NOMO-1 treated with DMSO at 0.1 percent for 48 hours (cell line): ENCODE results near the gene PPM1G.
"Not testable (repeated sequence)": the region's sequence is repeated elsewhere in the genome, so short reads cannot be mapped to it uniquely, and the experiment has no call there.

Experiments
- DNase-seq: peaks from one replicate; lab custom pipeline; 2025; ENCODE audit not compliant: unreplicated experiment; lab: John Stamatoyannopoulos, UW

The PPM1G gene

DNA sequence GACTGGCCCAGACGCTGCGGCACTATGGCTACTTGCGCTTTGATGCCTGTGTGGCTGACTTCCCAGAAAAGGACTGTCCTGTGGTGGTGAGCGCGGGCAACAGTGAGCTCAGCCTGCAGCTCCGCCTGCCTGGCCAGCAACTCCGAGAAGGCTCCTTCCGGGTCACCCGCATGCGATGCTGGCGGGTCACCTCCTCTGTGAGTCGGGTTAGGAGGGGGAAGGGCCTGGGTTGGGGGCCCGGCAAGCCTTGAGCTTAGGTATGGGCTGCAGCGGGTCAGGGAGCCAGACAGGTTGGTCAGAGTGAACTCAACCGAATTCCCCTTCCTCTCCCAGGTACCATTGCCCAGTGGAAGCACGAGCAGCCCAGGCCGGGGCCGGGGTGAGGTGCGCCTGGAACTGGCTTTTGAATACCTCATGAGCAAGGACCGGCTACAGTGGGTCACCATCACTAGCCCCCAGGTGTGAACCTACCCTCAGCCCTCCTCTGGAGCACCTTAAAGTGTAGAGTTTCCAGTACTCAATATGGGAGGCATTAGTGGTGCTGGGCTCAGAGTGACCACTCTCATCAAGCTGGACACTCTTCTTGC lies 33.8 kb downstream of the PPM1G start:
- DNase-seq, result no peak

DNA sequence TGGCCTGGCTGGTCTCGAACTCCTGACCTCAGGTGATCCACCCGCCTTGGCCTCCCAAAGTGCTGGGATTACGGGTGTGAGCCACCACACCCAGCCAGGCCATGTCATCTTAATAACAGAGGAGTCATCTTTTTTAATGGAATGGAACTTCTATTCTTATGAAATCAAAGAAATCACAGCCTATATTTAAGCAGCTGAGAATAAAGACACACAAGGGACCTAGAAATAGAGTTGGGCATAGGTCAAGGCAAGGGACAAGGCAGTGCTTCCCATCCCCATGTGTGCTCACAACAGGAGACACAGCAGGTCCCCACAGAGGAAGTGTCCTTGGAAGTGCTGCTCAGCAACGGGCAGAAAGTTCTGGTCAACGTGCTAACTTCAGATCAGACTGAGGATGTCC lies 35.8 kb downstream of the PPM1G start:
- no peak for DNase-seq

DNA sequence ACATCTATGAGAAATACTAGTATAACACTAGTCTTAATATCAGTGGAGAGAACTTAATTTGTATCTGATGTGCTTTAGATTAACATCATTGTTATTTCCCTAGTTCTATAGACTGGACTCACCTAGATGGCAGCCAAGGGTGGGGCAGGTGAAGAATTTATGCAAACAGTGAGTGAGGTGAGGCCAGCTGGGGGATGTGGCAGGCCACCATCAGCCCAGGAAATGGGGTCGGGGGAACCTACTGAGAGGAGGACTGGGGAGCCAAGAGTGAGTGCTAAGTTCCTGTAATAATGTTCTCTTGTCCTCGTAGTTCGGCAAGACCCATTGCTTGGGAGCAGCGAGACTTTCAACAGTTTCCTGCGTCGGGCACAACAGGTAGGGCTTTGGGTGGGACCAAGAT lies 36.5 kb downstream of the PPM1G start:
- no peak for DNase-seq

DNA sequence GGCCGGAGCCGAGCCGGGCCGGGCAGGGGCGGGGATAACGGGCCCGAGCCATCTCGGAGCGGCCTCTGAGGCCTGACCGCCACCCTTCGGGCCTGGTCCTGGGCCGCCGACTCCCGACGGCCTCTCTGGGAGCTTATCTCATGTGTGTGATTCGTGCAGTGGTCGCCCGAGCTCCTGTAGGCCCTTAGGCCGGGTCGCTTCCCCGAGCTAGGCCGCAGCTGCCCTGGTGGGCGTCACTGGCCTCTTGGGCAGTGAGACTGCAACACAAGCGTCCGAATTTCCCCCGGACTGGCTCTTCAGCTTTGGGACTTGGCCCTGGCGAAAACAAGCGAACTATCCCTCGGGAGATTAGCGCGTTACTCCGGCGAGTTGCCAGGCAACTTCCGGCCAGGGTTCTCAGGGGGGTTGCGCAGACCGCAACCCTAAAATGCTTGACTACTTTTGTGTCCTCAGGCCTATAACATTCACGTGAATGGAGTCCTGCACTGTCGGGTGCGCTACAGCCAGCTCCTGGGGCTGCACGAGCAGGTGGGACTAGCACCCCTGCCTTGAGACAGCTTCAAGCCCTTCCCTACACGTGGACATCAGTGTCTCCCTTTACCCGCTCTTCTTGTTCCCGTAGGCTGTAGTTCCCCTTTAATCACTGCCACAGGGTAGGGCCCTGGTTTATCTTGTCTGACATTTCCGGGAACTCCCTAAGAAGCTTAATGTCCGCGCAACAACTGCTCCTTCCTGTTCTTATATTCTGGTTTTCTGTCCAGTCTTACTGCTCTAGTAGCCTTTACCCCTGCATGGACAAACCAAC lies 38.4 kb downstream of the PPM1G start:
- peak; percentile 94 for DNase-seq

DNA sequence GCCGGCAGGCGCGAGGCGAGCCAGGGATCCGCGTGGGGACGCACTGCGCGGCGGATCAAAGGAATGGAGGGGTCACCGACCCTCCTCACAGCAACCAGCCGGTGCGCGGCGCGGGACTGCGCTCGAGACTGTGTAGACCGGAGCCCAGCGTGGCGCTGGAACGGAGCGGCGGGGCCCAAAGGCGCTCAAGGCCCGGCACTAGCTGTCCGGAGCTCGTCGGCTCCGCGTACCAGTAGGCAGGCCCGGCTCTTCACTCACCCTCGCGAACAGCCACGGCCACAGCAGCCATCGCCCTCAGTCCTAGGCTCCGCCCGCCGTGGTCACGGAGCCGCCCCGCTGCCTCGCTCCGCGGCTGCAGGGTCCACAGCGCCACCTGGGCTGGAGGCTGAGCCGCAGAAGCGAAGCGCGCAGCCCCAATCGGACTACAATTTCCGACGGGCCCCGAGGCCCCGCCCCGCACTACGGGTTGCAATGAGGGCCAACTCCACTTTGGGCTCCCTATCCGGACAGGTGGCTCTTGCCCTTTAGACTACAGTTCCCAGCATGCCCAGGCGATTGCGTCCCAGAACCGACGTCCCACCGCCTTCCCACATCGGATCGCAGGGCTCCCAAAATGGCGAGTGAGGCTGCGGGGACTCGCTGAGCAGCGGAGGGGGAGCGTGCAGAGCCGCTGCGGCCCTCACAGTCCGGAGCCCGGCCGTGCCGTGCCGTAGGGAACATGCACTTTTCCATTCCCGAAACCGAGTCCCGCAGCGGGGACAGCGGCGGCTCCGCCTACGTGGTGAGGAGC lies 39.2 kb downstream of the PPM1G start, which contains the start of the genes EIF2B4 and SNX17:
TSS of gene EIF2B4 (minus strand) at position 313 of the 790 bp plus-strand sequence. CDS start at position 289, 24 bp downstream.
TSS of gene SNX17 (plus strand) at position 591 of the 790 bp plus-strand sequence. CDS start at position 719, 128 bp downstream.
- peak; percentile 98 for DNase-seq

DNA sequence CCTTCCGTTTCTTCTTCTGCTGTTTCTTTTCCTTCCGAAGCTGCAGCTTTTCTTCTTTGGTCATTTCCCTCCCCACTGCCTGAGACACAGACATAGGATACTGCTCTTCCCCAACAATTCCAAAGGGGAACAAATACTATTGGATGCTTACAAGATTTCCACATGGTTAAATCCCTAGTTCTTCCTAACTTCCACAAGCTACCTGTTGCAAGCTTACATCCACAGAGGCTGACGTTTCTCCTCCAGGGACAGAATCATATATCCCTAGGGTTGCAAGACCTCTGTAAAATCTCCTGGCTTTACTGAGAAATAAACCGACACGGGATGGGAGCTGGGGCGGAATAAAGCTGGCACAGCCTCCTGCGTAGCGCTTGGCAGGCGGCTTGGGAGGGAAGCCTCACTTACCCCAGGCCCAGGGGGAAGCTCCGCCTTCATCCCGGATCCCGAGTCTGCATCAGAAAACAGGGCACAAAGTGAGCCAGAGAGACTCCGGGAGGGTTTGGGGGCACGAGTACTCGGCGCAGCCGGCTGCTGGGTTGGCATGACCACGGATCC lies 39.8 kb downstream of the PPM1G start:
- no peak for DNase-seq

DNA sequence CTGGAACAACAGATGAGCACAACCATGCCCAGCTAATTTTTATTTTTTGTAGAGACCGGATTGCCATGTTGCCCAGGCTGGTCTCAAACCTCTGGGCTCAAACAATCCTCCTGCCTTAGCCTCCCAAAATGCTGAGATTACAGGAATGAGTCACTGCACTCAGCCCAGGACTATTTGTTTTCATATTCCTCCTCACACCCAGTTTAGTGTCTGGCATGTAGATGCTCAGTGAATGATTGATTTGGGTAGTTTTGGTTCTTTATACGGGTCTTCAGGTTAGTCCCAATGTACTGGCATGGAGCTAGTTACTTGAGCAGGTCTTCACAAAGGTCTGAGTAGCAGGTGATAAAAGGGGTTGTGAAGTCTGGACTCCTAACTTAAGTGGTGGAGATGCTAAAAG lies 45.5 kb downstream of the PPM1G start:
- no peak for DNase-seq

DNA sequence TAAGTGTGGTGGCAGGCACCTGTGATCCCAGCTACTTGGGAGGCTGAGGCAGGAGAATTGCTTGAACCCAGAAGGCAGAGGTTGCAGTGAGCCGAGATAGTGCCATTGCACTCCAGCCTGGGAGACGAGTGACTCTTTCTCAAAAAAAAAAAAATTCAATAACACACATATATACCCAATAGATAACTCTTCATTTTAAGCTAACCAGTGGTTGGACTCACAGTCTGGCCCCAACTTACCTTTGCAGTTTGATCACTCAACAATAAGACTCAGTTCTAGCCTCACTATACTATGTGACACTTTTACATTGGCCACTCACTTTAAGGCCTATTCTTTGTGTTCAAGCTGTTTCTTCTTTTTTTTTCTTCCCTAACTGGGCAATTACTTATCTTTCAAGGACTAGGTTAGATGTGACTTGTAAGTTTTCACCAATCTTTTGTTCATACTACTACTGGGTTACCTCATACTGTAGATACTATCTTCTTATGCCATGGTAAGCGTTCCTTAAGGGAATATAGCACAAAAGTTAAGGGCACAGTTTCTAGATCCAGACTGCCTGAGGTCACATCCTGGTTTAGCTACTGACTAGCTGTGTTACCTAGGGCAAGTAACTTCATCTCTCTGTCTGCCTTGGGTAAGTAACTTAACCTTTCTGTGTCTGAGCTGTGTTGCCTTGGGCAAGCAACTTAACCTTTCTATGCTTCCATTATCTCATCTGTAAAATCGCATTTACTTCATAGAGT lies 46.5 kb downstream of the PPM1G start:
- DNase-seq, result no peak

DNA sequence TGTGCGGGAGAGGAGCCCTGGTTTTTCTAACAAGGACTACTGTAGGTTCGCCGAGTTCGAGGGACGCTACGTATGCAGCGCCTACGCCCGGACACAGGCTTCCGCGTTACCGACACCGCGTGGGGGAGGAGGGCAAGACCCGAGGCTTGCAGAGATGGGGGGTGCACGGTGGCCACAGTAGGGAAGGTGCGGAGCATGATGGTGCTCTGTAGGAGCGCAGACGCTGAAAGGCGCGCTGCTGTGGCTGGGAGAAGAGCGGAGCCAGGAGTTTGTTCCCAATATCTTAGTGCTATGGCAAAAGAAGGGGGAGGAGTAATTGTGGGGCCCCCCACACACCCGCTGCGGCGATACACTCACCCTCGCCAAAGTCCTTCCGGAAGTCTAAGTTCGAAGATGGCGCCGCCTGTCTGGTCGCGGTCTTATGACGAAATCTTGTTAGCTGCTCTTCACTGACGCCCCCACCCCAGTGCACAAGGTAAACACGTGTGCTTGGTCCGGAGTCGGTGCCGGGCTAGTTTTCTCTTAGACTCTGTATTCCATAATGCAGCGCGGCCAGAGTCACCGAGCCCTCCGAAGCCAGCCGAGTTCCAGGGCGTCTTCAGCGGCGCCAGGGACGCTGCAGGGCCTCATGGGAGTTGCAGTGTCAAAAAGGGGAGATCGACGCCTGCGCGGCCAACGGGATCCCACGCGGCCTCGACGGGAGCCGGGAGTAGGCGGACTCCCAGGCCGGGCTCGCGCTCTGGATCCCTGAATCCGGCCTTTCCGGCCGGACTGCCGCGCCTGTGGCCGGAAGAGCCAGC lies 52.8 kb downstream of the PPM1G start, which contains the start of gene GTF3C2:
TSS of gene GTF3C2 (minus strand) at position 383 of the 800 bp plus-strand sequence. CDS start 13,210 bp downstream, outside the sequence.
- DNase-seq, result peak; percentile 97

DNA sequence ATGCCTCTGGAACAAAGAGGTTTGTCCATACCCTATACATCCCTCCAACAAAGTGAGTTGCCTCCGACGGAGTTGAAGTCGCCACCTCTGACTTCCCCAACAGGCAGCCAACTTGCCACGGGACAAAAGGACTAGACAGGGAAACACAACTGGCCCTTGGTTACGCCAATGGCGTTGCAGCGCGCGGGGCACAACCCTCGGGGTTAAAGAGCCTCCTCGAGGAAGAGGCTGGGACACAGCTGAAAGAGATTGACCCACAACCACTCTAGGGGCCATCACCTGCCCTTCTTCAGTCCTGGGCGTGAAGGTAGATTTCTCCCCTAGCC lies 53.4 kb downstream of the PPM1G start:
- DNase-seq, result peak; percentile 73

DNA sequence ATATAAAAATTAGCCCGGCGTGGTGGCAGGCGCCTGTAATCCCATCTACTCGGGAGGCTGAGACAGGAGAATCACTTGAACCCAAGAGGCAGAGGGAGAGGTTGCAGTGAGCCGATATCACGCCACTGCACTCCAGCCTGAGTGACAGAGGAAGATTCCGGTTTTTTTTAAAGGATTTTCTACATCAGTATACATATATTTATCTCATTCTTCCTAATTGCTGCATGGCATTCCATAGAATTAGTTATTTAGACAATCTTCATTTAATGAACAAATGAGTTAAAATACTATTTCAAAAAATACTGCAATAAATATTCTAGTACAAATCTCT lies 54.8 kb downstream of the PPM1G start:
- DNase-seq, result no peak

DNA sequence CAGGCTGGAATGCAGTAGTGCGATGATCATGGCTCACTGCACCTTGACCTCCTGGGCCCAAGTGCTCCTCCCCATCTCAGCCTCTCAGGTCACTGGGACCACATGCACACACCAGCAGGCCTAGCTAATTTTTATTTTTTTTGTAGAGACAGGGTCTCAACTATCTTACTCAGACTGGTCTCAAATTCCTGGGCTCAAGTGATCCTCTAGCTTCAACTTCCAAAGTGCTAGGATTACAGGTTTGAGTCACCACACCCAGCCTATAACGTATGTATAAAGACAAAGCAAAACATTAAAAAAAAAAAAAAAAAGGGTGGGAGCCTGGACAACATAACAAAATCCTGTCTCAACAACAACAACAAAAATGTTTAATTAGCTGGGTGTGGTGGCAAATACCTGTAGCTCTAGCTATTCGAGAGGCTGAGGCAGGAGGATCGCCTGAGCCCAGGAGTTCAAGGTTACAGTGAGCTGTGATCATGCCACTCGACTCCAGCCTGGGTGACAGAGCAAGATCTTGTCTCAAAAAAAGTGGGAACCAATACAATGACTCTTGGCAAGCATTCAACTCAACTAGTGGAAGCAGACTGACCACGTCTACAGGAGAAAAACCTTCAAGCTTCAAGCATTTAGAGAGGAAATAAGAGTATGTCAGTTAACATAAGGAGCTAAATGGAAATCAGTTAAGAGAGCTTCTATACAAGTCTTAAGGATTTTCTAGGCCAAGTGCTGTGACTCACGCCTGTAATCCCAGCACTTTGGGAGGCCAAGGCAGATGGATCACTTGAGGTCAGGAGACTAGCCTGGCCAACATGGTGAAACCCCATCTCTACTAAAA lies 55.4 kb downstream of the PPM1G start:
- no peak for DNase-seq

DNA sequence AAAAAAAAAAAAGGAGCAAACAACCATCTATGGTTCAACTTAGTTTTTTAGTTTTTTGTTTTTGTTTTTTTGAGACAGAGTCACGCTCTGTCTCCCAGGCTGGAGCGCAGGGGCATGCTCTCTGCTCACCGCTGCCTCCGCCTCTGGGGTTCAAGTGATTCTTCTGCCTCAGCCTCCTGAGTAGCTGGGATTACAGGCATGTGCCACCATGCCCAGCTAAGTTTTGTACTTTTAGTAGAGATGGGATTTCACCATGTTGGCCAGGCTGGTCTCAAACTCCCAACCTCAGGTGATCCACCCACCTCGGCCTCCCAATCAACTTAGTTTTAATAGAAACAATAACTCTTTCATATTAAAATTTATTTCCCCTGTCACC lies 56.0 kb downstream of the PPM1G start:
- DNase-seq, result not testable (repeated sequence)

DNA sequence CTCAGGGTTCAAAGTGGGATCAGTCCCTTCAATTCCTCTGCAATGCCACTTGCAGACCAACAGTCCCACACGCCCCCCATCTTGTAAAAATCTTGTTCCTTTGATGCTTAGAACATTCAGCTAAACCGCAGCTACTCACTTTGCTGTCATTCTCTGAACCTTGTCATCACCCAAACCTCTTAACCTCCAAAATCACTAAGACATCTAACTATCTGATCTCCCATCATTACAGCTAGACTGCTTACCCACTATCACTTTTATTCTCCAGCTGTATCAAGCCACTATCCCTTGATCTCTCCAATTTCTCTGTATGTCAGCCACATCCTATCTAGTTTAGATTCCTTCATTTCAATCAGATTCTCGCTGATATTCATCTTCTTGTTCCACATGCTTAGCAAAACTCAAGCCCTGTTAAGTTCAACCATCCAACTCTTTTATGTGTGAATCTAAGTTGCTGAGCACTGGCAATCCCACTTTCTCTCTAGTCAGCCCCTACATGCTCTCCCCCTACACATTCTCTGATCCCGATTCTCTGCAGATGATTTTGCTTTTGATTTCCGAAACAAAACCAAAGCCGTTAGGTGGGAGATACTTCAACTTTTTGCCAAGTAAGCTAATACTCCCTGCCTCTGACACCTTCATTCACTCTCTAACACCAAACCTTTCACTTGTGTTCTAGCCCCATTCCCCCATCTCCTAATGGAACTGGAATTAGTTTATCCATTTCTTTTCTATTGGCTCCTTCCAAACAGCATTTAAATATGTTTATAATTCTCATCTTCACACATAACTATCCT lies 57.4 kb downstream of the PPM1G start:
- DNase-seq, result no peak

DNA sequence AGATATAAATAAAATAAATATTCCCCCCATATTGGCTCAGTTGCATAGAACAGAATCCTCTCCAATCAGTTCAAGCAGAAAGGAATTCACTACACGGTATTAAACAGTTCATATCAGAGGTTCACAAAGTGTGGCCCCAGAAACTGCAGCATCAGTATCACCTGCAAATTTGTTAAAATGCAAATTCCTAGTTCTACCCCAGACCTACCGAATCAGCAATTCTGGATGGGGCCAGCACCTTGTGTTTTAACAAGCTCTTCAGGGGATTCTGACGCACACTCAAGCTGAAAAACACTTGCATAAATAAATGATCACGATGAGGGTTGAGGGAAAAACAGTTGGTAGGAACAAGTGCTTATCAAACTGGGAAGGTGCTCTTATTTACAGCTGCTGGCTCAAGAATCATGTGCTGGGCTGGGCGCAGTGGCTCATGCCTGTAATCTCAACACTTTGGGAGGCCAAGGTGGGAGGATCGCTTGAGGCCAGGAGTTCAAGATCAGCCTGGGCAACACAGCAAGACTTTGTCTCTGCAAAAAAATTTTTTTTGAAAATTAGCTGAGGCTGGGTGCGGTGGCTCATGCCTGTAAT lies 59.2 kb downstream of the PPM1G start:
- no peak for DNase-seq

DNA sequence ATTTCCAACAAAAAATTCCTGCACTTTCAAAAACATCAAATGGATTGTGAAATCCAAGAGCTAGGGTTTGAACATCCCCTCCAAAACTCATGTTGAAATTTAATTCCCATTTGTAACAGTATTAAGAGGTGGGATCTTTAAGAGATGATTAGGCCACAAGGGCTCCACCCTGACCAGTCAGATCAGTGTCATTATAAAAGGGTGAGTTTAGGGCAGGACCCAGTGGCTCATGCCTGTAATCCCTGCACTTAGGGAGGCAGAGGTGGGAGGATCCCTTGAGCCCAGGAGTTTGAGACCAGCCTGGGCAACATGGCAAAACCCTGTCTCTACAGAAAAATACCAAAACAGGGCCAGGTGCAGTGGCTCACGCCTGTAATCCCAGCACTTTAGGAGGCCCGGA lies 61.8 kb downstream of the PPM1G start:
- no peak for DNase-seq

DNA sequence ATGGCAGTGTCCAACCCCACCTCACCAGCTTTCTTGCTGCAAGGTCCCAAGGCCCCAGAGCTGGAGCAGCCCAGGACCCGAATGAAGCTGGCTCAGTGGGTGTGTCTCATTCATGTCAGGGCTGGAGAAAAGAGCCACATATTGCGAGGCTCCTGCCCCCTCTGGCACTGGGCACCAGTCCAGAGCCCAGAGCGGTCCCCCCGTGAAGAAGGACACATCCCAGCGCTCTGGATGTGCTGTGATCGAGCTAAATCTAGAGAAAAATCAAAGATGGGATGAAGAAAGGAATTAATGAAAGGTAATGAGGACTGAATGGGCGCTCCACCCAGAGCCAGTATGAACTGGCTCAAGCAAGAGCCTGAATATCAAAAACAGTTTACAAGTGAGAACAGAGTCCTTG lies 73.2 kb downstream of the PPM1G start:
- no peak for DNase-seq

DNA sequence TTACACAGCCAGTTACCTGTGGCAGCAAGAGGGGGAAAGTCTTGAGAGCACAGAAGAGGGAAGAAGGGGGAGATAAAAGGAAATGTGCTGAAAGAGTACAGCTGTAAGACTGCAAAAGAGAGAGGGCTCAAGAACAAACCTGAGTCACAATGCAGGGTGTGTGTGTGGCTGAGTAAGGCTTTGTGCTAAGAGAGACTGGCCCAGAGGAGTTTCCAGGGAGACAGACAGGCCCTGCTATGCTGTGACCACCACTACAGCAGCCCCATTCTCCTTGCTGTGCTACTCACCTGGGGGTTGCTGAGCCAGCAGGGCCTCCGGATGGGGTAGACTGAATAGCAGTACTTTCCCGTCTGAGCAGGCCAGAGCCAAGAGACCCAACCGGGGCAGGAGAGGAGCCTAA lies 74.1 kb downstream of the PPM1G start:
- DNase-seq, result no peak
